Endothelial cell of umbilical vein (primary cell): ENCODE measurements around the gene REPS1. TPM values are rescaled to one million over a fixed set of nuclear protein-coding genes. Genes with fewer than 3 reads are reported as not detected.

Source experiments
- BruUV-seq: library from RNA; stranded (reverse); fragments of 400-500 nt; replicated peaks from 2 replicates; lab custom pipeline; 2021; lab: Mats Ljungman, UMichigan
- CTCF ChIA-PET: fragments of 300-600, 350-600 bp; sonication (Branson Sonifier 250); formaldehyde crosslinking; loops from one replicate; lab custom pipeline; 2021; ENCODE audit warnings: antibody characterized with exemption, inconsistent platforms; lab: Charles Lee
- POLR2A ChIA-PET: fragments of 300-600, 350-600 bp; sonication (Branson Sonifier 250); formaldehyde crosslinking; loops from one replicate; lab custom pipeline; 2021; ENCODE audit warnings: antibody characterized with exemption, inconsistent platforms; lab: Charles Lee
- DNase-seq: peaks from one replicate; pipeline ENCODE4 v3.0.0-alpha.2; 2011; ENCODE audit warnings: low read depth, low spot score
- FAIRE-seq: peaks from 2 replicates; lab custom pipeline; 2011; peaks lifted over from hg19 to GRCh38; lab: Jason Lieb, UNC
- H2AFZ ChIP-seq: 2 replicates; pipeline ENCODE4 v1.6.0; 2012; ENCODE audit warnings: low read depth, low read length, control low read depth, inconsistent platforms
- H3K27ac ChIP-seq: 2 replicates; pipeline ENCODE4 v1.5.1; 2011; ENCODE audit warnings: low read depth, mild to moderate bottlenecking, control low read depth, low read length, moderate library complexity; ENCODE audit not compliant: insufficient read depth
- H3K27me3 ChIP-seq, 2 experiments: 2 replicates each; pipeline versions ENCODE4 v1.6.0 to v1.6.1; 2011; ENCODE audit warnings: low read length in 2 of 2, mixed read lengths in 1 of 2; ENCODE audit not compliant: control insufficient read depth in 2 of 2, insufficient read depth in 2 of 2
- H3K36me3 ChIP-seq, 2 experiments: 2 replicates in 1 of 2; 3 replicates in 1 of 2; pipeline ENCODE4 v1.5.1; 2011; ENCODE audit warnings: low read length in 2 of 2, mild to moderate bottlenecking in 1 of 2, moderate library complexity in 1 of 2; ENCODE audit not compliant: control insufficient read depth in 2 of 2, insufficient read depth in 2 of 2; ENCODE audit errors: extremely low read depth in 1 of 2
- H3K4me1 ChIP-seq: 3 replicates; pipeline ENCODE4 v1.5.1; 2011; ENCODE audit warnings: mild to moderate bottlenecking, low read length; ENCODE audit not compliant: control insufficient read depth, insufficient read depth; ENCODE audit errors: extremely low read depth
- H3K4me2 ChIP-seq: 2 replicates; pipeline ENCODE4 v1.6.1; 2011; ENCODE audit warnings: low read length, control low read depth, mixed read lengths; ENCODE audit not compliant: insufficient read depth
- H3K4me3 ChIP-seq, 3 experiments: fragments of 200-600 bp in 1 of 3; sonication (generic), shearing (Covaris generic) in 1 of 3; replicated peaks in 1 of 3; 2 replicates each; pipeline ENCODE4 v1.5.1; 2011 to 2016; ENCODE audit warnings: control low read depth in 3 of 3, low read length in 3 of 3, mild to moderate bottlenecking in 2 of 3, inconsistent platforms in 1 of 3, low read depth in 1 of 3, moderate library complexity in 1 of 3; ENCODE audit not compliant: insufficient read depth in 1 of 3
- H3K79me2 ChIP-seq: 2 replicates; pipeline ENCODE4 v1.6.0; 2012; ENCODE audit warnings: low read length, inconsistent platforms; ENCODE audit not compliant: control insufficient read depth, insufficient read depth
- H3K9ac ChIP-seq: replicated peaks from 2 replicates; pipeline ENCODE3; 2011; ENCODE audit warnings: low read length, control low read depth; ENCODE audit not compliant: insufficient read depth; ENCODE audit errors: extremely low read depth
- H3K9me1 ChIP-seq: replicated peaks from 3 replicates; pipeline ENCODE4 v1.6.0; 2011; ENCODE audit warnings: mild to moderate bottlenecking, low read length; ENCODE audit not compliant: control insufficient read depth, insufficient read depth; ENCODE audit errors: extremely low read depth
- H3K9me3 ChIP-seq: replicated peaks from 2 replicates; pipeline ENCODE4 v1.5.1; 2012; ENCODE audit warnings: low read length, inconsistent platforms; ENCODE audit not compliant: control insufficient read depth, insufficient read depth
- H4K20me1 ChIP-seq: replicated peaks from 2 replicates; pipeline ENCODE3; 2011; ENCODE audit warnings: mild to moderate bottlenecking, low read length; ENCODE audit not compliant: control insufficient read depth, insufficient read depth; ENCODE audit errors: extremely low read depth
- EZH2 ChIP-seq: IDR thresholded peaks from 2 replicates; pipeline ENCODE4 v1.6.1; 2012; ENCODE audit warnings: borderline replicate concordance, low read depth, mild to moderate bottlenecking, moderate library complexity, low read length, inconsistent platforms; ENCODE audit not compliant: severe bottlenecking
- FOS ChIP-seq: IDR thresholded peaks from 2 replicates; pipeline ENCODE4 v1.6.1; 2011; ENCODE audit warnings: mild to moderate bottlenecking, low read length, moderate library complexity, borderline replicate concordance; ENCODE audit not compliant: insufficient read depth
- GATA2 ChIP-seq: IDR thresholded peaks from 2 replicates; pipeline ENCODE4 v1.7.0; 2011; ENCODE audit warnings: low read depth, mild to moderate bottlenecking, moderate library complexity, mixed read lengths, low read length; ENCODE audit not compliant: insufficient read length, insufficient read depth
- JUN ChIP-seq: IDR thresholded peaks from 2 replicates; pipeline ENCODE4 v1.6.1; 2011; ENCODE audit warnings: borderline replicate concordance, low read depth; ENCODE audit not compliant: insufficient read length, insufficient read depth
- MAX ChIP-seq: IDR thresholded peaks from 2 replicates; pipeline ENCODE4 v1.6.1; 2011; ENCODE audit not compliant: insufficient read depth, insufficient read length
- MYC ChIP-seq: IDR thresholded peaks from one replicate; pipeline ENCODE4 v1.6.1; 2011; ENCODE audit warnings: mild to moderate bottlenecking, low read depth, low read length
- POLR2A ChIP-seq: IDR thresholded peaks from 2 replicates; pipeline ENCODE4 v1.6.1; 2012; ENCODE audit warnings: low read depth, mild to moderate bottlenecking, control low read depth, low read length
- POLR2AphosphoS5 ChIP-seq: IDR thresholded peaks from 2 replicates; pipeline ENCODE4 v1.6.1; 2012; ENCODE audit warnings: low read depth, mild to moderate bottlenecking, control low read depth, low read length, moderate library complexity; ENCODE audit not compliant: insufficient read depth
- dilution Hi-C: fragments of 300-500 bp; cut with MboI; formaldehyde crosslinking; loops from one replicate; pipeline ENCODE4 v1.15.0; 2019; ENCODE audit warnings: low sequenced_read_pairs; ENCODE audit not compliant: extremely low pct_ligation_motif_present
- intact Hi-C: fragments of 100-400 bp; cut with micrococcal nuclease; formaldehyde crosslinking; loops from one replicate; pipeline ENCODE4 v1.10.0; 2022
- polyA plus RNA-seq, 4 experiments: library from polyadenylated mRNA; depleted of rRNA in 3 of 4; stranded (reverse) in 3 of 4; unstranded in 1 of 4; fragments of >200 nt; gene quantifications; 2 replicates each; pipeline versions ENCODE4 v1.2.1 to v1.2.3, GENCODE V29; 2011 to 2012; ENCODE audit warnings: missing spikeins in 1 of 4
- total RNA-seq: library from RNA; stranded (reverse); gene quantifications from 2 replicates; pipeline ENCODE4 v1.2.3, GENCODE V29; 2021
- TF ChIP-seq, protein P1 (sequence below), 2 donors: IDR thresholded peaks; 1 replicate in 1 of 2; 2 replicates in 1 of 2; pipeline ENCODE4 v1.5.1; 2011; ENCODE audit warnings: low read length in 2 of 2, mild to moderate bottlenecking in 2 of 2, moderate library complexity in 2 of 2, control low read depth in 1 of 2, inconsistent platforms in 1 of 2, low read depth in 1 of 2; ENCODE audit not compliant: insufficient read depth in 1 of 2; ENCODE audit errors: extremely low read depth in 1 of 2

REPS1 gene
- total and polyA plus RNA-seq, 2 donors (not counting 3 experiments of a cell fraction or from before 2014, with no cell fraction given), result 20.6 to 35.0 TPM

- POLR2A ChIA-PET, result no interaction called here
- peaks cover 29% of the 10 kb centered on the region for H3K4me1 ChIP-seq
- no peak for FAIRE-seq
Observed at GRCh38 chr6:138965971-138966370, 22.1 kb downstream of the REPS1 start.

More at GRCh38 chr6:138965971-138966370, 22.1 kb downstream of the REPS1 start:
- Histone ChIP-seq H3K36me3 (no peaks in the 10 kb centered on the region), H4K20me1 (no peaks in the 10 kb centered on the region), H3K9me1 (no peaks in the 10 kb centered on the region), H3K27ac (no peak overlapping the region), H3K79me2 (peaks cover 74% of the 10 kb centered on the region), H3K4me2 (no peak overlapping the region), H2AFZ (no peak overlapping the region), H3K9ac (no peak overlapping the region), H3K9me3 (no peaks in the 10 kb centered on the region), H3K4me3 (no peak overlapping the region), H3K27me3 (no peaks in the 10 kb centered on the region)
- intact Hi-C loops (no loop called here), dilution Hi-C loops (no loop called here)
- CTCF ChIA-PET, result interaction anchor here (1.8 to 3.2 kb wide), 3 partner anchors 8 to 30 kb away, joined by 4 to 10 read pairs (median 5); no protein-coding TSS in a partner anchor
- no TSS peak for BruUV-seq
- TF ChIP-seq FOS (no peak), MYC (no peak), EZH2 (no peak), MAX (no peak), JUN (no peak), GATA2 (no peak), POLR2AphosphoS5 (no peak), POLR2A (no peak)
- TF ChIP-seq, protein P1, sequence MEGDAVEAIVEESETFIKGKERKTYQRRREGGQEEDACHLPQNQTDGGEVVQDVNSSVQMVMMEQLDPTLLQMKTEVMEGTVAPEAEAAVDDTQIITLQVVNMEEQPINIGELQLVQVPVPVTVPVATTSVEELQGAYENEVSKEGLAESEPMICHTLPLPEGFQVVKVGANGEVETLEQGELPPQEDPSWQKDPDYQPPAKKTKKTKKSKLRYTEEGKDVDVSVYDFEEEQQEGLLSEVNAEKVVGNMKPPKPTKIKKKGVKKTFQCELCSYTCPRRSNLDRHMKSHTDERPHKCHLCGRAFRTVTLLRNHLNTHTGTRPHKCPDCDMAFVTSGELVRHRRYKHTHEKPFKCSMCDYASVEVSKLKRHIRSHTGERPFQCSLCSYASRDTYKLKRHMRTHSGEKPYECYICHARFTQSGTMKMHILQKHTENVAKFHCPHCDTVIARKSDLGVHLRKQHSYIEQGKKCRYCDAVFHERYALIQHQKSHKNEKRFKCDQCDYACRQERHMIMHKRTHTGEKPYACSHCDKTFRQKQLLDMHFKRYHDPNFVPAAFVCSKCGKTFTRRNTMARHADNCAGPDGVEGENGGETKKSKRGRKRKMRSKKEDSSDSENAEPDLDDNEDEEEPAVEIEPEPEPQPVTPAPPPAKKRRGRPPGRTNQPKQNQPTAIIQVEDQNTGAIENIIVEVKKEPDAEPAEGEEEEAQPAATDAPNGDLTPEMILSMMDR (IDR thresholded peaks at IDR 0.05; ENCODE audit: extremely low read depth in 1 of 2, insufficient read depth in 1 of 2, low read depth in 1 of 2, low read length in 2 of 2), result no peak
- no peak for DNase-seq
